Activated T-helper 2 cell treated with anti-CD3 and anti-CD28 coated beads, Interferon-gamma antibody, Interleukin-2, Interleukin-4, amounts not matched to agents 10 μg/mL and 5 μg/mL and 100 μg/mL, durations not matched to agents 14 hours and 24 hours and 36 hours (primary cell): ENCODE data around the gene GPC2. TPM values are rescaled to one million over a fixed set of nuclear protein-coding genes. Genes with fewer than 3 reads are reported as not detected.
A peak's percentile ranks its signal among the peaks of the same experiment; 100 is the strongest.

Experiments
- DNase-seq: peaks from one replicate; pipeline ENCODE4 v3.0.0; 2021; ENCODE audit warnings: low spot score
- H3K27ac Mint-ChIP-seq: one replicate; pipeline ENCODE4 v1.8.0; 2021; ENCODE audit warnings: mixed read lengths
- H3K27me3 Mint-ChIP-seq: one replicate; pipeline ENCODE4 v1.8.0; 2021; ENCODE audit warnings: low read depth, mixed read lengths
- H3K36me3 Mint-ChIP-seq: one replicate; pipeline ENCODE4 v1.8.0; 2021; ENCODE audit warnings: low read depth, mixed read lengths
- H3K4me1 Mint-ChIP-seq: one replicate; pipeline ENCODE4 v1.8.0; 2021; ENCODE audit warnings: low read depth, mixed read lengths
- H3K4me3 Mint-ChIP-seq: one replicate; pipeline ENCODE4 v1.8.0; 2021; ENCODE audit warnings: low read depth, mild to moderate bottlenecking, moderate library complexity, mixed read lengths
- H3K9me3 Mint-ChIP-seq: one replicate; pipeline ENCODE4 v1.8.0; 2021; ENCODE audit warnings: mixed read lengths
- intact Hi-C: fragments of 100-400 bp; cut with micrococcal nuclease; formaldehyde crosslinking; loops from one replicate; pipeline ENCODE4 v1.15.1; 2023
- total RNA-seq: library from RNA; stranded (reverse); gene quantifications from 2 replicates; pipeline ENCODE4 v1.2.3, GENCODE V29; 2022

GPC2 gene
- total RNA-seq, 1 donor from 2014 or later, result 7.8 TPM

GRCh38 chr7:100158229-100159098 is 18.7 kb downstream of the GPC2 start, which contains the start of gene TRAPPC14:
Gene TRAPPC14, minus strand, starts transcription at chr7:100158723. Its CDS starts 224 bp downstream, at chr7:100158499.
- Mint-ChIP-seq H3K36me3 (peaks cover 28% of the 10 kb centered on the region), H3K27me3 (no peaks in the 10 kb centered on the region), H3K27ac (peak within 1 kb of the TSS; percentile 73), H3K4me1 (peaks cover 35% of the 10 kb centered on the region), H3K9me3 (no peaks in the 10 kb centered on the region), H3K4me3 (peak within 1 kb of the TSS; percentile 79)
- DNase-seq, result peak; percentile 88
- intact Hi-C loops, result no loop called here

GRCh38 chr7:100157334-100158228 is 19.6 kb downstream of the GPC2 start:
- Mint-ChIP-seq H3K36me3 (peaks cover 33% of the 10 kb centered on the region), H3K4me1 (peaks cover 29% of the 10 kb centered on the region), H3K4me3 (peak overlapping the region; percentile 77), H3K27ac (peak overlapping the region; percentile 55), H3K27me3 (no peaks in the 10 kb centered on the region), H3K9me3 (no peaks in the 10 kb centered on the region)
- intact Hi-C loops, result no loop called here
- DNase-seq, result no peak

- Mint-ChIP-seq H3K4me3 (peak overlapping the region; percentile 77), H3K27ac (no peak overlapping the region), H3K27me3 (no peaks in the 10 kb centered on the region), H3K36me3 (peaks cover 39% of the 10 kb centered on the region), H3K9me3 (no peaks in the 10 kb centered on the region), H3K4me1 (peaks cover 31% of the 10 kb centered on the region)
- intact Hi-C loops, result no loop called here
- no peak for DNase-seq
Observed at GRCh38 chr7:100157069-100157333, 20.2 kb downstream of the GPC2 start.

- peak overlapping the region; percentile 77 for H3K4me3 Mint-ChIP-seq
- DNase-seq, result no peak
- no peaks in the 10 kb centered on the region for H3K9me3 Mint-ChIP-seq
- H3K27me3 Mint-ChIP-seq, result no peaks in the 10 kb centered on the region
- H3K4me1 Mint-ChIP-seq, result peaks cover 33% of the 10 kb centered on the region
- H3K36me3 Mint-ChIP-seq, result peaks cover 44% of the 10 kb centered on the region
- intact Hi-C loops, result no loop called here
- no peak overlapping the region for H3K27ac Mint-ChIP-seq
Observed at GRCh38 chr7:100156331-100157068, 20.7 kb downstream of the GPC2 start.

GRCh38 chr7:100155553-100156317 is 21.4 kb downstream of the GPC2 start:
- no peak overlapping the region for H3K27ac Mint-ChIP-seq
- H3K9me3 Mint-ChIP-seq, result no peaks in the 10 kb centered on the region
- peaks cover 33% of the 10 kb centered on the region for H3K4me1 Mint-ChIP-seq
- intact Hi-C loops, result no loop called here
- no peaks in the 10 kb centered on the region for H3K27me3 Mint-ChIP-seq
- H3K36me3 Mint-ChIP-seq, result peaks cover 44% of the 10 kb centered on the region
- DNase-seq, result no peak
- H3K4me3 Mint-ChIP-seq, result no peak overlapping the region

GRCh38 chr7:100154651-100155491 is 22.3 kb downstream of the GPC2 start:
- Mint-ChIP-seq H3K36me3 (peaks cover 49% of the 10 kb centered on the region), H3K27me3 (no peaks in the 10 kb centered on the region), H3K9me3 (no peaks in the 10 kb centered on the region), H3K4me1 (peaks cover 39% of the 10 kb centered on the region), H3K27ac (no peak overlapping the region), H3K4me3 (no peak overlapping the region)
- DNase-seq, result no peak
- intact Hi-C loops, result no loop called here

- peaks cover 35% of the 10 kb centered on the region for H3K4me1 Mint-ChIP-seq
Observed at GRCh38 chr7:100153708-100154535, 23.3 kb downstream of the GPC2 start.

GRCh38 chr7:100152937-100153666 is 24.1 kb downstream of the GPC2 start:
- no peak for DNase-seq
- H3K9me3 Mint-ChIP-seq, result no peaks in the 10 kb centered on the region
- intact Hi-C loops, result no loop called here
- H3K27ac Mint-ChIP-seq, result no peak overlapping the region
- H3K4me1 Mint-ChIP-seq, result peaks cover 38% of the 10 kb centered on the region
- no peak overlapping the region for H3K4me3 Mint-ChIP-seq
- no peaks in the 10 kb centered on the region for H3K27me3 Mint-ChIP-seq
- H3K36me3 Mint-ChIP-seq, result peaks cover 49% of the 10 kb centered on the region

More at GRCh38 chr7:100153708-100154535, 23.3 kb downstream of the GPC2 start:
- intact Hi-C loops, result no loop called here
- DNase-seq, result no peak
- no peak overlapping the region for H3K4me3 Mint-ChIP-seq
- H3K27me3 Mint-ChIP-seq, result no peaks in the 10 kb centered on the region
- H3K36me3 Mint-ChIP-seq, result peaks cover 49% of the 10 kb centered on the region
- H3K9me3 Mint-ChIP-seq, result no peaks in the 10 kb centered on the region
- no peak overlapping the region for H3K27ac Mint-ChIP-seq

GRCh38 chr7:100152404-100152803 is 24.8 kb downstream of the GPC2 start:
- Mint-ChIP-seq H3K9me3 (no peaks in the 10 kb centered on the region), H3K4me1 (peaks cover 35% of the 10 kb centered on the region), H3K4me3 (no peak overlapping the region), H3K27me3 (no peaks in the 10 kb centered on the region), H3K36me3 (peaks cover 45% of the 10 kb centered on the region), H3K27ac (peak overlapping the region; percentile 19)
- intact Hi-C loops, result no loop called here
- no peak for DNase-seq

- Mint-ChIP-seq H3K9me3 (no peaks in the 10 kb centered on the region), H3K36me3 (peaks cover 21% of the 10 kb centered on the region), H3K27me3 (no peaks in the 10 kb centered on the region), H3K27ac (peak within 1 kb of the TSS; percentile 95), H3K4me3 (peak within 1 kb of the TSS; percentile 96), H3K4me1 (peaks cover 21% of the 10 kb centered on the region)
- intact Hi-C loops, result loop anchor here (2.0 kb wide), 2 partner anchors 60 kb away; partner anchors contain the start of gene COPS6
- DNase-seq, result peak; percentile 99
Observed at GRCh38 chr7:100148559-100149328, 28.4 kb downstream of the GPC2 start, which contains the start of gene LAMTOR4. Gene LAMTOR4, plus strand, starts transcription at chr7:100148918. Its CDS starts 55 bp downstream, at chr7:100148973.
